Naive thymus-derived CD8-positive, alpha-beta T cell (primary cell): ENCODE results near the gene SMIM11. TPM values are rescaled to one million over a fixed set of nuclear protein-coding genes. Genes with fewer than 3 reads are reported as not detected.

Source experiments
- ATAC-seq, 2 donors: fragments of 150-1000 bp; cut with Tn5 transposase in 1 of 2; sonication (Bioruptor Pico), chemical (Tn5 transposase) in 1 of 2; 1 replicate in 1 of 2; 2 replicates in 1 of 2; pipeline ENCODE4 v1.10.0; 2021; ENCODE audit warnings: mild to moderate bottlenecking in 2 of 2, moderate library complexity in 2 of 2
- POLR2A ChIA-PET: fragments of 350-600 bp; sonication (Branson Sonifier 250); formaldehyde crosslinking; loops from one replicate; lab custom pipeline; 2021; ENCODE audit warnings: antibody characterized with exemption; lab: Charles Lee
- DNase-seq, 10 donors: peaks; one replicate each; pipeline versions ENCODE4 v3.0.0 to v3.0.0-alpha.2; 2020 to 2022
- H3K27ac Mint-ChIP-seq, 10 donors: one replicate each; pipeline ENCODE4 v1.8.0; 2020 to 2022; ENCODE audit warnings: mild to moderate bottlenecking in 10 of 10, mixed read lengths in 10 of 10, moderate library complexity in 4 of 10, inconsistent platforms in 1 of 10
- H3K27me3 Mint-ChIP-seq, 5 donors: one replicate each; pipeline ENCODE4 v1.8.0; 2021 to 2022; ENCODE audit warnings: mixed read lengths in 5 of 5
- H3K36me3 Mint-ChIP-seq, 3 donors: one replicate each; pipeline ENCODE4 v1.8.0; 2020 to 2022; ENCODE audit warnings: mixed read lengths in 3 of 3, mild to moderate bottlenecking in 2 of 3, inconsistent platforms in 1 of 3
- H3K4me1 Mint-ChIP-seq, 4 donors: one replicate each; pipeline ENCODE4 v1.8.0; 2021 to 2022; ENCODE audit warnings: mixed read lengths in 4 of 4
- H3K4me3 Mint-ChIP-seq, 10 donors: one replicate each; pipeline ENCODE4 v1.8.0; 2020 to 2022; ENCODE audit warnings: mild to moderate bottlenecking in 10 of 10, mixed read lengths in 10 of 10, moderate library complexity in 6 of 10, inconsistent platforms in 1 of 10
- H3K9me3 Mint-ChIP-seq, 9 donors: one replicate each; pipeline ENCODE4 v1.8.0; 2020 to 2022; ENCODE audit warnings: mixed read lengths in 9 of 9, mild to moderate bottlenecking in 3 of 9, inconsistent platforms in 1 of 9, moderate library complexity in 1 of 9
- polyA plus RNA-seq, 3 donors: library from polyadenylated mRNA; unstranded; fragments of 300-500 nt; fragmentation: Illumina TruSeq; gene quantifications; one replicate each; pipeline ENCODE4 v1.2.3, GENCODE V29; 2021
- total RNA-seq, 8 experiments: library from RNA in 2 of 8; stranded (reverse) in 2 of 8; gene quantifications; one replicate each; pipeline ENCODE4 v1.2.3 and lab custom pipeline; 2021 to 2026

The SMIM11 gene
- total and polyA plus RNA-seq, 5 experiments from 2014 or later, result 6.2 to 30.2 (median 9.8) TPM

GRCh38 chr21:34343347-34343746, 32.0 kb upstream of the SMIM11 start:
- Mint-ChIP-seq H3K27me3 (peaks cover 0 to 1% (median 0%) of the 10 kb centered on the region in 5 donors), H3K36me3 (no peaks in the 10 kb centered on the region), H3K4me3 (no peak overlapping the region), H3K9me3 (no peaks in the 10 kb centered on the region), H3K27ac (no peak overlapping the region), H3K4me1 (peaks cover 4 to 11% (median 5%) of the 10 kb centered on the region in 4 donors)
- DNase-seq (no peak), ATAC-seq (no peak)
- POLR2A ChIA-PET, result no interaction called here

DNA sequence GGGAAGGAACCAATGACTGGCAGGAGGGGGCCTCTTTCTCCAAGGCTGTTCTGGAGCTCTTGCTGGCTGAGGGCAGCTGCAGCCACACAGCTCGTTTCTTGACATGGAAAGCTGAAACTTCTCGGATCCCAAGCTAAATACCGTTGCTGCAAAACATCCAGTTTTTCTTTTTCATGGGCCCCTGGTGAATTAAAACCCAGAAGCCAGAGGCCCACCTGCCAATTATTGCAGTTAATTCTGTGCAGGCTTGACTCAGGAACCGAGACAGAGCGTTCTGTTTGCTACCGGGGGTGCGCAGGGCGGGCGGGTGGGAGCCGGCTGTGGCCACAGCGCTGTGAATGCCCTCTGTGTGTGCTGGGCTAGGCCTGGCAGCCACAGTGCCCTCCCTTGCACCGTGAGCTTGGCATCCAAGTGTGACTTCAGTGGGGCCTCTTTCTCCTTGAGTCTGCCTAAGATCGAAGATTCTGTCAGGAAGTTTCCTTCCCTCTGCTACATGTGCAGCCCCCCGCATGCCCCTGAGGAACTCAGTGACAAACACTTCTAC, 31.4 kb upstream of the SMIM11 start:
- DNase-seq (no peak), ATAC-seq (no peak)
- no peaks in the 10 kb centered on the region for H3K9me3 Mint-ChIP-seq
- peaks cover 4 to 11% (median 5%) of the 10 kb centered on the region in 4 donors for H3K4me1 Mint-ChIP-seq
- H3K4me3 Mint-ChIP-seq, result no peak overlapping the region
- peaks cover 0 to 1% (median 0%) of the 10 kb centered on the region in 5 donors for H3K27me3 Mint-ChIP-seq
- no peak overlapping the region for H3K27ac Mint-ChIP-seq
- POLR2A ChIA-PET, result no interaction called here
- no peaks in the 10 kb centered on the region for H3K36me3 Mint-ChIP-seq

- no peak for ATAC-seq
- Mint-ChIP-seq H3K4me1 (peaks cover 4 to 11% (median 5%) of the 10 kb centered on the region in 4 donors), H3K4me3 (no peak overlapping the region), H3K36me3 (no peaks in the 10 kb centered on the region), H3K9me3 (no peaks in the 10 kb centered on the region), H3K27me3 (peaks cover 0 to 1% (median 0%) of the 10 kb centered on the region in 5 donors), H3K27ac (peak overlapping the region in 1 of 10 donors; percentile 12)
- POLR2A ChIA-PET, result no interaction called here
- no peak for DNase-seq
These were observed 30.7 kb upstream of the SMIM11 start for GRCh38 chr21:34344584-34344983.

- POLR2A ChIA-PET, result interaction anchor here (1.1 kb wide), 1 partner anchor 217 kb away, joined by 3 read pairs; no protein-coding TSS in a partner anchor
- DNase-seq, result no peak
- no peak for ATAC-seq
- H3K4me1 Mint-ChIP-seq, result peaks cover 4 to 11% (median 5%) of the 10 kb centered on the region in 4 donors
- no peaks in the 10 kb centered on the region for H3K9me3 Mint-ChIP-seq
- no peak overlapping the region for H3K4me3 Mint-ChIP-seq
- H3K27me3 Mint-ChIP-seq, result peaks cover 0 to 1% (median 0%) of the 10 kb centered on the region in 5 donors
- no peak overlapping the region for H3K27ac Mint-ChIP-seq
- H3K36me3 Mint-ChIP-seq, result no peaks in the 10 kb centered on the region
These were observed 30.0 kb upstream of the SMIM11 start for GRCh38 chr21:34345091-34345871.

DNA sequence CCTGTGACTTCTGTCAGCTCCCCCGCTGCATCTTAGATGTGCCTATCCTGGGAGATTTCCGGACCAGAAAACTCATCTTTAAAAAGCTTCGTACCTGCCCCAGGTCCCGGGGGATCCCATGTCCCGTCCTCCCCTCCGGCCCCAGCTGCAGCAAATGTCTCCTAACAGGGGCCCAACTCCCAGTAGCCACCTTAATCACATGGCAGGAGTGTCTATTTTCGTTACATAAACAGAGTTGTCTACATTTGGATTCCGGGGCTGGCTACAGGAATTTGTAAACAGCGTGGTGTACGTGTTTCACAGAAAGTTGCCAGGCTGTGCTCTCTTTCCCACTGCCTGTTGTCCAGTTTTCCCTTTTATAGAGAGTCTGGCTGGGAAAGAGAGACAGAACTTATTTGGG, 29.4 kb upstream of the SMIM11 start:
- H3K27ac Mint-ChIP-seq, result no peak overlapping the region
- ATAC-seq (no peak), DNase-seq (no peak)
- no peaks in the 10 kb centered on the region for H3K9me3 Mint-ChIP-seq
- H3K27me3 Mint-ChIP-seq, result peaks cover 0 to 1% (median 0%) of the 10 kb centered on the region in 5 donors
- H3K4me3 Mint-ChIP-seq, result no peak overlapping the region
- peaks cover 3 to 11% (median 4%) of the 10 kb centered on the region in 4 donors for H3K4me1 Mint-ChIP-seq
- POLR2A ChIA-PET, result interaction anchor here (1.1 kb wide), 1 partner anchor 217 kb away, joined by 3 read pairs; no protein-coding TSS in a partner anchor
- no peaks in the 10 kb centered on the region for H3K36me3 Mint-ChIP-seq

DNA sequence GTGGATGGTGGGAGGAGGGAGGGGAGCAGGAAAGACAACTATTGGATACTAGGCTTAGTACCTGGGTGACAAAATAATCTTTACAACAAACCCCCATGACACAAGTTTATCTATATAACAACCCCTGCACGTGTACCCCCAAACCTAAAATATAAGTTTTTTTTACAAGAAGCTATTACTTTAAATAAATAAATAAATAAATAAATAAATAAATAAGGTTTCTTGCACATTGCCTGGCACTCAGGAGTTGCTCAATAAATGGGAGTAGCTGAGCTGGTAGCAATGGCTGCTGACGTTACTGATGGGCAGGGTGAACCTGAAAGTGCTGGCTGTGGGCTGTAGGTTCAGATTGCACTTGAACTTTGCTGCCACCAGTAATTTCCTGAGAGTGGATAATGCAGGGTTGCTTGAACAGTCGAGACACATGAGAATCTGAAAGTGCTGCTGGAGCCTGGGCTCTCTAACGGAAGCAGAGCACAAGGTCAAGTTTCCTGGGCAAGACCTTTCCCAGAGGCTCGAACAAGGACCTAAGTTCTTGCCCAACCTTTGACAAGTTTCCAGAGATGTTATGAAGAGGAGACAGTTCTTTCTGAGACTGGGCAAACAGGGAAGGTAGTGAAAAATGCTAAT, 26.3 kb upstream of the SMIM11 start:
- Mint-ChIP-seq H3K36me3 (peaks cover 0 to 3% (median 0%) of the 10 kb centered on the region in 3 donors), H3K27me3 (peaks cover 0 to 1% (median 0%) of the 10 kb centered on the region in 5 donors), H3K4me1 (peaks cover 3 to 17% (median 8%) of the 10 kb centered on the region in 4 donors), H3K4me3 (no peak overlapping the region), H3K27ac (no peak overlapping the region), H3K9me3 (peaks cover 0 to 3% (median 0%) of the 10 kb centered on the region in 9 donors)
- POLR2A ChIA-PET, result interaction anchor here (2.9 kb wide), 1 partner anchor 425 kb away, joined by 43 read pairs; no protein-coding TSS in a partner anchor
- ATAC-seq (no peak), DNase-seq (no peak)

DNA sequence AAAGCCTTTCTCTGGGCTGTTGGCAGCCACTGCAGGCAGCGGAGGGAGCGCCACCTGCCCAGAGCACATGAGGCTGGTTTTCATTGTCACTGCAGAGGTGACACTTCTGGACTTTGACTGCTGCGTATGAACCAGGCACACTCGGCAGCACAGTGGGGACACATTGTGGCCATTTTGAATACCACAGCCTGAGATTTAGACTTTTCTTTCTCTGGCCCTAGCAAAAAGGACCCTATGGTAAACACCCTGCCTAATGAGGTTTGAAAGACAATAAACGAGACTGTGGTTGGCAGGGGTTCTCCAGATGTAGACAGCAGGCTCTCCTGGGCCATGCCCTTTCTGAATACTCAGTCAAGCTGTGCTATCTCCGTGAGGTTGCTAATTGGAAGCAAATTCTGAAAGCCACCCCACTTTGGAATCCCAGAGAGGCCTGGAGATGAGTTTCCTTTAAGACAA, 23.5 kb upstream of the SMIM11 start:
- Mint-ChIP-seq H3K9me3 (peaks cover 0 to 3% (median 0%) of the 10 kb centered on the region in 9 donors), H3K4me1 (peaks cover 3 to 18% (median 10%) of the 10 kb centered on the region in 4 donors), H3K4me3 (no peak overlapping the region), H3K27me3 (peaks cover 7 to 16% (median 11%) of the 10 kb centered on the region in 5 donors), H3K27ac (no peak overlapping the region), H3K36me3 (peaks cover 0 to 3% (median 3%) of the 10 kb centered on the region in 3 donors)
- POLR2A ChIA-PET, result no interaction called here
- peak in 2 of 10 donors; percentile 8 to 13 for DNase-seq
- peak; percentile 52 to 63 for ATAC-seq

DNA sequence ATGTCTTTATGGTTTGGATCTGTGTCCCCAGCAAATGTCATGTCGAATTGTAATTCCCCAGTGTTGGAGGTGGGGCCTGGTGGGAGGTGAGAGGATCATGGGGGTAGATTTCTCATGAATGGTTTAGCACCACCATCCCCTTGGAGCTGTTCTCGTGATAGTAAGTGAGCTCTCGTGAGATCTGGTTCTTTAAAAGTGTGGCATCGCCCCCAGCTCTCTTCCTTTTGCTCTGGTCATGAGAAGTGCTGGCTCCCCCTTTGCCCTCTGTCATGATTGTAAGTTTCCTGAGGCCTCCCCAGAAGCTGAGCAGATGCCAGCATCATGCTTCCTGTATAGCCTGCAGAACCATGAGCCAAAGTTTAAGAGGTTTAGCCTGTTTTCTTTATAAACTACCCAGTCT, 22.8 kb upstream of the SMIM11 start:
- H3K27me3 Mint-ChIP-seq, result peaks cover 9 to 16% (median 12%) of the 10 kb centered on the region in 5 donors
- no peak overlapping the region for H3K27ac Mint-ChIP-seq
- no peak overlapping the region for H3K4me3 Mint-ChIP-seq
- ATAC-seq (no peak), DNase-seq (no peak)
- peaks cover 0 to 3% (median 3%) of the 10 kb centered on the region in 3 donors for H3K36me3 Mint-ChIP-seq
- H3K4me1 Mint-ChIP-seq, result peaks cover 3 to 12% (median 10%) of the 10 kb centered on the region in 4 donors
- H3K9me3 Mint-ChIP-seq, result peaks cover 0 to 3% (median 0%) of the 10 kb centered on the region in 9 donors
- POLR2A ChIA-PET, result no interaction called here

GRCh38 chr21:34353182-34353581, 22.1 kb upstream of the SMIM11 start:
- peaks cover 0 to 3% (median 0%) of the 10 kb centered on the region in 9 donors for H3K9me3 Mint-ChIP-seq
- H3K36me3 Mint-ChIP-seq, result peaks cover 0 to 3% (median 3%) of the 10 kb centered on the region in 3 donors
- DNase-seq (no peak), ATAC-seq (no peak)
- peaks cover 0 to 8% (median 6%) of the 10 kb centered on the region in 4 donors for H3K4me1 Mint-ChIP-seq
- H3K27ac Mint-ChIP-seq, result peak overlapping the region in 1 of 10 donors; percentile 35
- H3K27me3 Mint-ChIP-seq, result peaks cover 9 to 16% (median 11%) of the 10 kb centered on the region in 5 donors
- no peak overlapping the region for H3K4me3 Mint-ChIP-seq
- POLR2A ChIA-PET, result no interaction called here

DNA sequence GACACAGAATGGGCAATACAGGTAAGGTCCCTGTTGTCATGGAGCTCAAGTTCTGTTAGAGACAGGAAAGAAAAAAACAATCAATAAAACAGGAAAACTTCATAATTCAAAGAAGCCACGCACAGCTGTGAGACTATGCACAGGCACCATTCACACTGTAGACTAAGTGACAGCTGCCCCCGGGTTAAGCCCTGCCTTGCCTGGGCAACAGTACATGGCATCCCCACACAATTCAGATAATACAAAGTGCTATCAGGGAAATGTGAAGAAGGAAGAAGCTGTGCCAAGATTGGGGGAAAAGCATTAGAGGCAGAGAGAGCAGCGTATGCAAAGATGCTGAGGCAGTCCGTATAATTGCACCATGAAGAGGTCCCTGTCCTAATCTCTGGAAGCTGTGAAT, 20.5 kb upstream of the SMIM11 start:
- no peak for DNase-seq
- H3K36me3 Mint-ChIP-seq, result peaks cover 0 to 3% (median 3%) of the 10 kb centered on the region in 3 donors
- H3K27ac Mint-ChIP-seq, result peak overlapping the region in 2 of 10 donors; percentile 43 to 53
- H3K4me1 Mint-ChIP-seq, result peaks cover 0 to 8% (median 6%) of the 10 kb centered on the region in 4 donors
- no peak for ATAC-seq
- peaks cover 0 to 5% (median 2%) of the 10 kb centered on the region in 9 donors for H3K9me3 Mint-ChIP-seq
- H3K4me3 Mint-ChIP-seq, result no peak overlapping the region
- peaks cover 11 to 30% (median 11%) of the 10 kb centered on the region in 5 donors for H3K27me3 Mint-ChIP-seq
- POLR2A ChIA-PET, result no interaction called here

DNA sequence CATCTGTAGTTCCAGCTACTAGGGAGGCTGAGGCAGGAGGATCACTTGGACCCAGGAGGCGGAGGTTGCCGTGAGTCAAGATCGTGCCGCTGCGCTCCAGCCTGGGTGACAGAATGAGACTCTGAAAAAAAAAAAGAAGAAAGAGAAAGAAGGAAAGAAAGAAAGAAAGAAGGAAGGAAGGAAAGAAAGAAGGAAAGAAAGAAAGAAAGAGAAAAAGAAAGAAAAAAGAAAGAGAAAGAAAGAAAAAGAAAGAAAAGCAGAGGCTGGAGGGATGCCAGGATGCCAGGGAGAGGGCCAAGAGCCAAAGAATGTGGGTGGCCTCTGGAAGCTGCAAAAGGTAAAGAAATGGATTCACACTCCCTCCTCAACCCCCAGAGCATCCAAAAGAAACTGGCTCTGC, 19.7 kb upstream of the SMIM11 start:
- Mint-ChIP-seq H3K4me1 (peaks cover 0 to 8% (median 6%) of the 10 kb centered on the region in 4 donors), H3K27me3 (peaks cover 11 to 30% (median 11%) of the 10 kb centered on the region in 5 donors), H3K4me3 (no peak overlapping the region), H3K9me3 (peaks cover 0 to 5% (median 2%) of the 10 kb centered on the region in 9 donors), H3K36me3 (peaks cover 0 to 3% (median 3%) of the 10 kb centered on the region in 3 donors), H3K27ac (peak overlapping the region in 1 of 10 donors; percentile 43)
- POLR2A ChIA-PET, result no interaction called here
- ATAC-seq (no peak), DNase-seq (no peak)

DNA sequence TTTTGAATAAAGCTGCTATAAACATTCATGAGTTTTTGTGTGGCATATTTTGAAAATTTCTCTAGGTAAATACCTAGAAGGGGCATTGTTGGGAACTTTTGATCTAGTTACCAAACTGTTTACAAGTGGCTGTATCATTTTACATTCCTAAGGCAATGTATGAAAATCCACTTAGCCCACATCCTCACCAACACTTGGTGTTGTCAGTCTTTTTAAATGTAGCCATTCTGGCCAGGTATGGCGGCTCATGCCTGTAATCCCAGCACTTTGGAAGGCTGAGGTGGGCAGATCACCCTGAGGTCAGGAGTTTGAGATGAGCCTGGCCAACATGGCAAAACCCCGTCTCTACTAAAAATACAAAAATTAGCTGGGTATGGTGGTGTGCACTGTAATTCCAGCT, 17.4 kb upstream of the SMIM11 start:
- POLR2A ChIA-PET, result interaction anchor here (0.7 kb wide), 1 partner anchor 514 kb away, joined by 4 read pairs; no protein-coding TSS in a partner anchor
- H3K4me1 Mint-ChIP-seq, result peaks cover 5 to 17% (median 11%) of the 10 kb centered on the region in 4 donors
- DNase-seq (no peak), ATAC-seq (no peak)
- H3K27me3 Mint-ChIP-seq, result peaks cover 11 to 40% (median 18%) of the 10 kb centered on the region in 5 donors
- no peak overlapping the region for H3K27ac Mint-ChIP-seq
- H3K4me3 Mint-ChIP-seq, result no peak overlapping the region
- peaks cover 0 to 3% (median 0%) of the 10 kb centered on the region in 3 donors for H3K36me3 Mint-ChIP-seq
- peaks cover 0 to 5% (median 0%) of the 10 kb centered on the region in 9 donors for H3K9me3 Mint-ChIP-seq
